Fibroblast of the aortic adventitia (primary cell): ENCODE data around the gene PARK7. TPM values are rescaled to one million over a fixed set of nuclear protein-coding genes. Genes with fewer than 3 reads are reported as not detected.

ENCODE experiments used
- DNase-seq: peaks from one replicate; pipeline ENCODE4 v3.0.0-alpha.2; 2010; ENCODE audit warnings: low read depth
- H3K4me3 ChIP-seq: 2 replicates; pipeline ENCODE4 v1.5.1; 2011; ENCODE audit warnings: low read depth, mild to moderate bottlenecking, control low read depth, low read length, moderate library complexity
- total RNA-seq: library from RNA; depleted of rRNA; stranded (reverse); fragments of >200 nt; gene quantifications from 2 replicates; pipeline ENCODE4 v1.2.3, GENCODE V29; 2012; ENCODE audit warnings: low replicate concordance
- TF ChIP-seq, protein P1 (sequence below): IDR thresholded peaks from 2 replicates; pipeline ENCODE4 v1.5.1; 2011; ENCODE audit warnings: mild to moderate bottlenecking, low read length, control low read depth, inconsistent platforms; ENCODE audit not compliant: insufficient read depth

PARK7 gene
- total RNA-seq, 1 donor: 243 TPM

DNA sequence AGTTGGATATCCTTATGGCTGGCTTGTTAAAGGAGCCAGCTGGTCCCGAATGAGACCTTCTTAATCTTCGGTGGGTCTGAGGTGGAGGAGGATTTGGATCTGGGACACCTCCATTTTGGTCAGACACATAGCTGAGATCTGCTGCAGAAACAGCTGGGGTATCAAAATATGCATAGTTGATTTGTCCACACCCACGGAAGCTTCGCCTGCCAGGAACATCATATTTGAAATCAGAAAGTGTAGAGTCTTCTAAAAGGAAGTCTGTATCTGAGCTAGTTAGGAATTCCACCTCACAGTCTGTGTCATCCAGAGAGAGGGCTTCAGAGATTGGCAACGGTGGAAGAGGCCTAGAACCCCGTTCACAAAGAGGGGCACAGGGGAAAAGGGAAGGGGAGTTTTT, 52.3 kb downstream of the PARK7 start:
- TF ChIP-seq, protein P1, sequence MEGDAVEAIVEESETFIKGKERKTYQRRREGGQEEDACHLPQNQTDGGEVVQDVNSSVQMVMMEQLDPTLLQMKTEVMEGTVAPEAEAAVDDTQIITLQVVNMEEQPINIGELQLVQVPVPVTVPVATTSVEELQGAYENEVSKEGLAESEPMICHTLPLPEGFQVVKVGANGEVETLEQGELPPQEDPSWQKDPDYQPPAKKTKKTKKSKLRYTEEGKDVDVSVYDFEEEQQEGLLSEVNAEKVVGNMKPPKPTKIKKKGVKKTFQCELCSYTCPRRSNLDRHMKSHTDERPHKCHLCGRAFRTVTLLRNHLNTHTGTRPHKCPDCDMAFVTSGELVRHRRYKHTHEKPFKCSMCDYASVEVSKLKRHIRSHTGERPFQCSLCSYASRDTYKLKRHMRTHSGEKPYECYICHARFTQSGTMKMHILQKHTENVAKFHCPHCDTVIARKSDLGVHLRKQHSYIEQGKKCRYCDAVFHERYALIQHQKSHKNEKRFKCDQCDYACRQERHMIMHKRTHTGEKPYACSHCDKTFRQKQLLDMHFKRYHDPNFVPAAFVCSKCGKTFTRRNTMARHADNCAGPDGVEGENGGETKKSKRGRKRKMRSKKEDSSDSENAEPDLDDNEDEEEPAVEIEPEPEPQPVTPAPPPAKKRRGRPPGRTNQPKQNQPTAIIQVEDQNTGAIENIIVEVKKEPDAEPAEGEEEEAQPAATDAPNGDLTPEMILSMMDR: no peak
- DNase-seq: no peak
- H3K4me3 ChIP-seq: no peak overlapping the region

GRCh38 chr1:8014381-8014988, 53.0 kb downstream of the PARK7 start:
- no peak for DNase-seq
- TF ChIP-seq, protein P1: no peak

DNA sequence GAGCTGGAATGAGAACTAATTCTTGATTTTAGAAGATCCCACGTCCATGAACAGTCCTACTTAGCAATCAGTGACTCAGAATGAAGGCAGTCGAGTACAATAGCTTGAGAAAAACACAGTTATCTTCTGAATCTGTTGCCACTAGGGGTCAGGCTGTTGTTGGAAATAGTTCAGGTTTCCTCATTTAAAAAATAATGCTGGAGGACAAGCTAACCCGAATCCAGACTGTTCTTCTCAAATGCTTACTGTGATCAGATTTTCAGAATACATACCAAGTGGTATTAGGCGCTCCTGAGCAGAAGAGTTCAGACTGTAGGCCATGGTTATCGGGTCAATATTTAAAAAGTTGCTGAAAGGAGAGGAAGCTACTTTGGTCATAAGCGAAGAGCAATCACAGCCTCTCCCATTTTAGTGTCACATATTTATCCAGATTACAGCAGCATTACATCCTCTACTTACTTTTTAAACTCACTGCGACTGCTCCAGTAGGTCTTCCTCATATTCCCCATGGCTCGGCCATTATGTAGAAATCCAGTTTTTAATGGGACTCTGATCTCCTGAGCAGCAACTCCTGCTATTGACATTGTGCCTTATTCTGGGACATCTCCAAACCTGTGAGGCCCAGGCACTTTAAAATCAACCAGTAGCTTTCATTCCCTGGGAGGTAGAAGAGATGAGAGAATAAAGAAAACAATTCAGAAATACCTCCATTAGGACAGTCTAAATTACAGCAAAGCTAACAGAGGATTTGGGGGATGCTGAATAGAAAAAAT, 53.7 kb downstream of the PARK7 start:
- H3K4me3 ChIP-seq: peak overlapping the region; percentile 20
- peak; percentile 96 for DNase-seq
- TF ChIP-seq, protein P1: peak; percentile 71

More at GRCh38 chr1:8014381-8014988, 53.0 kb downstream of the PARK7 start:
- H3K4me3 ChIP-seq: no peak overlapping the region

DNA sequence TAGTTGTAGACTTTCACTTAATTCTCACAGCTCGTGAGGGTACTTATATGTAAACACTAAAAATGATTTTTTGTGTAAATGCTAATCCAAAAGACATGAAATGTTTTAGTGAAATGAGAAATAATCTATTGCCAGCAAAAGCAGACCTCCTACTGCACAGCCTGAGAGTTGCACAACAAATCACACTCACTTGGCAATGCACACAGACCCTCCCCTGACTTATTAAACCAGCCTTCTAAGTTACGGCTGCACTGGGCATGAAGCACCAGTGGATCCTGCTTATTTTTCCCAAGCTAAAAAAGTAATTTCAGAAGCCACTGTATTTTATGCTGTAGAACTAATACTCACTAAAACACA, 54.3 kb downstream of the PARK7 start:
- peak overlapping the region; percentile 20 for H3K4me3 ChIP-seq
- peak; percentile 87 for DNase-seq
- TF ChIP-seq, protein P1: no peak

DNA sequence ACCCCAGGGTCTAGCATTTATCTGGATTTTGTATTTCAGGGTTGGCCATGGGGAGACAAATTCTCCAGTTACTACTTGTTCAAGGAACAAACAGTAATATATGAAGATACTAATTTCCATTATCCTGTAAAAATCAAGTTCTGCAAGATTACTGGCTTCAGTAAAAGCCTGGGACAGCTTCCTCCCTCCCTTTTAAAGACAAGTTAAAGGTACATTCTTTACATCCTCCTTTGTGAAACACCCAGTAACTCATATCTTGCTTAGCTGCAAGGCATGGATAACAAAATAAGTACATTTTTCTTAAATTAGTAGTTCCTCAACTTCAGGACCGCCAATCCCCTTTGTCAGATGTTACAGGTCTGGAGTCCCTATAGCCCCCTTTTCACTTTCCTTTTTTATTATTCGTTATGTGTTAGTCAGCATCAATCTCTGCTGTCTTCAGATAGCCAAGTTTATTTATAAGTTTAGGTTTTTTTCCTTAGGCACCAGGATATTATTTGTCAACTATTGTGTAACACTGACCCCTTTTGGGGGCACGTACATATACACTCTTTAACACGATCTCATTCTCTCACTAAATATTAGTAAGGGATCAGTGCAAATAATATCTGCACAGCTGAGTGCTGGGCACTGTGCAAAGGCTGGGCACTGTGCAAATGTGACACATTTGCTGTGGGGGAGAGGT, 54.8 kb downstream of the PARK7 start:
- DNase-seq: no peak
- TF ChIP-seq, protein P1: no peak
- peak overlapping the region; percentile 11 for H3K4me3 ChIP-seq

- DNase-seq: no peak
- H3K4me3 ChIP-seq: no peak overlapping the region
- TF ChIP-seq, protein P1: no peak
These were observed 55.4 kb downstream of the PARK7 start for GRCh38 chr1:8016895-8017241.
